Activated T-cell treated with anti-CD3 and anti-CD28 coated beads, Interleukin-2, amount 50 U/mL, for 72 hours (primary cell): ENCODE results near the gene DIP2C. TPM values are rescaled to one million over a fixed set of nuclear protein-coding genes. Genes with fewer than 3 reads are reported as not detected.
"Not testable (repeated sequence)": the region's sequence is repeated elsewhere in the genome, so short reads cannot be mapped to it uniquely, and the experiment has no call there.

Experiments used
- ATAC-seq, 2 donors: fragments of 150-1000 bp; cut with Tn5 transposase; replicated peaks in 1 of 2; 2 replicates each; pipeline ENCODE4 v1.10.0; 2021; ENCODE audit warnings: moderate library complexity in 2 of 2, mild to moderate bottlenecking in 1 of 2
- DNase-seq, 2 donors: peaks; one replicate each; pipeline ENCODE4 v3.0.0; 2021 to 2022; ENCODE audit warnings: mixed read lengths in 1 of 2
- H3K27ac Mint-ChIP-seq: one replicate; pipeline ENCODE4 v1.8.0; 2022; ENCODE audit warnings: mild to moderate bottlenecking, moderate library complexity, mixed read lengths
- H3K27me3 Mint-ChIP-seq: one replicate; pipeline ENCODE4 v1.8.0; 2022; ENCODE audit warnings: low read depth, mixed read lengths
- H3K36me3 Mint-ChIP-seq, 2 donors: one replicate each; pipeline ENCODE4 v1.8.0; 2022; ENCODE audit warnings: mixed read lengths in 2 of 2, mild to moderate bottlenecking in 1 of 2; ENCODE audit not compliant: insufficient read depth in 2 of 2
- H3K4me1 Mint-ChIP-seq: one replicate; pipeline ENCODE4 v1.8.0; 2022; ENCODE audit warnings: low read depth, mixed read lengths
- H3K4me3 Mint-ChIP-seq, 2 donors: one replicate each; pipeline ENCODE4 v1.8.0; 2022; ENCODE audit warnings: mild to moderate bottlenecking in 2 of 2, mixed read lengths in 2 of 2, moderate library complexity in 2 of 2
- H3K9me3 Mint-ChIP-seq, 2 donors: one replicate each; pipeline ENCODE4 v1.8.0; 2022; ENCODE audit warnings: mixed read lengths in 2 of 2
- total RNA-seq, 2 donors: library from RNA; stranded (reverse); gene quantifications; one replicate each; pipeline ENCODE4 v1.2.3, GENCODE V29; 2022

Gene DIP2C
- total RNA-seq, 2 donors from 2014 or later = 0.70 to 1.6 TPM

- H3K36me3 Mint-ChIP-seq = no peaks in the 10 kb centered on the region
- ATAC-seq = no peak
- no peaks in the 10 kb centered on the region for H3K27me3 Mint-ChIP-seq
- no peak overlapping the region for H3K27ac Mint-ChIP-seq
- no peaks in the 10 kb centered on the region for H3K9me3 Mint-ChIP-seq
- no peaks in the 10 kb centered on the region for H3K4me1 Mint-ChIP-seq
- H3K4me3 Mint-ChIP-seq = no peak overlapping the region
- DNase-seq = no peak
These were observed 382.7 kb downstream of the DIP2C start for GRCh38 chr10:306675-307185.

- H3K36me3 Mint-ChIP-seq = no peaks in the 10 kb centered on the region
- H3K4me1 Mint-ChIP-seq = no peaks in the 10 kb centered on the region
- DNase-seq = no peak
- no peaks in the 10 kb centered on the region for H3K27me3 Mint-ChIP-seq
- ATAC-seq = no peak
- H3K27ac Mint-ChIP-seq = no peak overlapping the region
- no peak overlapping the region for H3K4me3 Mint-ChIP-seq
- no peaks in the 10 kb centered on the region for H3K9me3 Mint-ChIP-seq
These were observed 383.3 kb downstream of the DIP2C start for GRCh38 chr10:306007-306674.

GRCh38 chr10:305034-305433, 384.4 kb downstream of the DIP2C start:
- no peak for DNase-seq
- H3K36me3 Mint-ChIP-seq = no peaks in the 10 kb centered on the region
- H3K27me3 Mint-ChIP-seq = no peaks in the 10 kb centered on the region
- no peaks in the 10 kb centered on the region for H3K9me3 Mint-ChIP-seq
- H3K27ac Mint-ChIP-seq = no peak overlapping the region
- no peaks in the 10 kb centered on the region for H3K4me1 Mint-ChIP-seq
- ATAC-seq = no peak
- no peak overlapping the region for H3K4me3 Mint-ChIP-seq

- Mint-ChIP-seq H3K4me3 (no peak overlapping the region), H3K27me3 (no peaks in the 10 kb centered on the region), H3K36me3 (no peaks in the 10 kb centered on the region), H3K4me1 (no peaks in the 10 kb centered on the region), H3K9me3 (no peaks in the 10 kb centered on the region), H3K27ac (no peak overlapping the region)
- ATAC-seq = no peak
- no peak for DNase-seq
These were observed 387.9 kb downstream of the DIP2C start for GRCh38 chr10:301536-301935.

- H3K4me3 Mint-ChIP-seq, H3K27me3 Mint-ChIP-seq, H3K36me3 Mint-ChIP-seq, ATAC-seq, H3K27ac Mint-ChIP-seq, DNase-seq, H3K4me1 Mint-ChIP-seq, H3K9me3 Mint-ChIP-seq: not testable (repeated sequence)
These were observed 388.9 kb downstream of the DIP2C start for GRCh38 chr10:300580-300979.

GRCh38 chr10:299969-300368, 389.5 kb downstream of the DIP2C start:
- ATAC-seq (no peak), DNase-seq (no peak)
- no peaks in the 10 kb centered on the region for H3K9me3 Mint-ChIP-seq
- no peaks in the 10 kb centered on the region for H3K4me1 Mint-ChIP-seq
- H3K27me3 Mint-ChIP-seq = no peaks in the 10 kb centered on the region
- no peaks in the 10 kb centered on the region for H3K36me3 Mint-ChIP-seq
- no peak overlapping the region for H3K27ac Mint-ChIP-seq
- no peak overlapping the region for H3K4me3 Mint-ChIP-seq

GRCh38 chr10:299512-299911, 390.0 kb downstream of the DIP2C start:
- H3K4me1 Mint-ChIP-seq = no peaks in the 10 kb centered on the region
- no peak overlapping the region for H3K4me3 Mint-ChIP-seq
- H3K36me3 Mint-ChIP-seq = no peaks in the 10 kb centered on the region
- no peaks in the 10 kb centered on the region for H3K9me3 Mint-ChIP-seq
- H3K27me3 Mint-ChIP-seq = no peaks in the 10 kb centered on the region
- ATAC-seq (no peak), DNase-seq (no peak)
- no peak overlapping the region for H3K27ac Mint-ChIP-seq

- DNase-seq = no peak
- no peak for ATAC-seq
- H3K27me3 Mint-ChIP-seq = no peaks in the 10 kb centered on the region
These were observed 391.4 kb downstream of the DIP2C start for GRCh38 chr10:298033-298432.

GRCh38 chr10:297567-297966, 391.9 kb downstream of the DIP2C start:
- no peak for ATAC-seq

More at GRCh38 chr10:298033-298432, 391.4 kb downstream of the DIP2C start:
- Mint-ChIP-seq H3K9me3 (no peaks in the 10 kb centered on the region), H3K36me3 (no peaks in the 10 kb centered on the region), H3K27ac (no peak overlapping the region), H3K4me3 (no peak overlapping the region), H3K4me1 (no peaks in the 10 kb centered on the region)

GRCh38 chr10:293636-294035, 395.8 kb downstream of the DIP2C start:
- Mint-ChIP-seq H3K27ac (no peak overlapping the region), H3K36me3 (no peaks in the 10 kb centered on the region), H3K4me3 (no peak overlapping the region), H3K27me3 (no peaks in the 10 kb centered on the region), H3K4me1 (no peaks in the 10 kb centered on the region), H3K9me3 (no peaks in the 10 kb centered on the region)
- no peak for DNase-seq
- ATAC-seq = no peak

More at GRCh38 chr10:297567-297966, 391.9 kb downstream of the DIP2C start:
- Mint-ChIP-seq H3K36me3 (no peaks in the 10 kb centered on the region), H3K27ac (no peak overlapping the region), H3K27me3 (no peaks in the 10 kb centered on the region), H3K9me3 (no peaks in the 10 kb centered on the region), H3K4me3 (no peak overlapping the region), H3K4me1 (no peaks in the 10 kb centered on the region)
- DNase-seq = no peak

GRCh38 chr10:290026-290725, 399.3 kb downstream of the DIP2C start:
- ATAC-seq (no peak), DNase-seq (no peak)
- no peak overlapping the region for H3K4me3 Mint-ChIP-seq
- no peaks in the 10 kb centered on the region for H3K9me3 Mint-ChIP-seq
- no peaks in the 10 kb centered on the region for H3K36me3 Mint-ChIP-seq
- no peak overlapping the region for H3K27ac Mint-ChIP-seq
- no peaks in the 10 kb centered on the region for H3K4me1 Mint-ChIP-seq
- no peaks in the 10 kb centered on the region for H3K27me3 Mint-ChIP-seq

GRCh38 chr10:289581-289980, 399.9 kb downstream of the DIP2C start:
- no peak for DNase-seq
- no peaks in the 10 kb centered on the region for H3K9me3 Mint-ChIP-seq
- H3K27ac Mint-ChIP-seq = no peak overlapping the region
- no peaks in the 10 kb centered on the region for H3K27me3 Mint-ChIP-seq
- H3K4me3 Mint-ChIP-seq = no peak overlapping the region
- no peaks in the 10 kb centered on the region for H3K36me3 Mint-ChIP-seq
- ATAC-seq = no peak
- H3K4me1 Mint-ChIP-seq = peaks cover 4% of the 10 kb centered on the region

- ATAC-seq (no peak), DNase-seq (no peak)
- peaks cover 14% of the 10 kb centered on the region for H3K4me1 Mint-ChIP-seq
- no peaks in the 10 kb centered on the region for H3K27me3 Mint-ChIP-seq
- H3K36me3 Mint-ChIP-seq = peaks cover 0 to 4% of the 10 kb centered on the region in 2 donors
- H3K9me3 Mint-ChIP-seq = no peaks in the 10 kb centered on the region
- no peak overlapping the region for H3K27ac Mint-ChIP-seq
- H3K4me3 Mint-ChIP-seq = no peak overlapping the region
These were observed 400.9 kb downstream of the DIP2C start for GRCh38 chr10:288316-289200.
